NB4 (cell line): ENCODE data around the gene DMWD.
A peak's percentile ranks its signal among the peaks of the same experiment; 100 is the strongest.

Experiments used
- MYC ChIP-seq: IDR thresholded peaks from 2 replicates; pipeline ENCODE4 v1.6.1; 2011; ENCODE audit warnings: low read depth, low read length
- POLR2A ChIP-seq: IDR thresholded peaks from 2 replicates; pipeline ENCODE4 v1.6.1; 2011; ENCODE audit warnings: mild to moderate bottlenecking; ENCODE audit not compliant: insufficient read length; ENCODE audit errors: extremely low read depth
- TF ChIP-seq, protein P1 (sequence below): IDR thresholded peaks from one replicate; pipeline ENCODE4 v1.5.1; 2012; ENCODE audit warnings: low read depth, low read length
- TF ChIP-seq, protein P2 (sequence below): IDR thresholded peaks from 2 replicates; pipeline ENCODE4 v1.6.1; 2011; ENCODE audit warnings: low read depth, low read length

DNA sequence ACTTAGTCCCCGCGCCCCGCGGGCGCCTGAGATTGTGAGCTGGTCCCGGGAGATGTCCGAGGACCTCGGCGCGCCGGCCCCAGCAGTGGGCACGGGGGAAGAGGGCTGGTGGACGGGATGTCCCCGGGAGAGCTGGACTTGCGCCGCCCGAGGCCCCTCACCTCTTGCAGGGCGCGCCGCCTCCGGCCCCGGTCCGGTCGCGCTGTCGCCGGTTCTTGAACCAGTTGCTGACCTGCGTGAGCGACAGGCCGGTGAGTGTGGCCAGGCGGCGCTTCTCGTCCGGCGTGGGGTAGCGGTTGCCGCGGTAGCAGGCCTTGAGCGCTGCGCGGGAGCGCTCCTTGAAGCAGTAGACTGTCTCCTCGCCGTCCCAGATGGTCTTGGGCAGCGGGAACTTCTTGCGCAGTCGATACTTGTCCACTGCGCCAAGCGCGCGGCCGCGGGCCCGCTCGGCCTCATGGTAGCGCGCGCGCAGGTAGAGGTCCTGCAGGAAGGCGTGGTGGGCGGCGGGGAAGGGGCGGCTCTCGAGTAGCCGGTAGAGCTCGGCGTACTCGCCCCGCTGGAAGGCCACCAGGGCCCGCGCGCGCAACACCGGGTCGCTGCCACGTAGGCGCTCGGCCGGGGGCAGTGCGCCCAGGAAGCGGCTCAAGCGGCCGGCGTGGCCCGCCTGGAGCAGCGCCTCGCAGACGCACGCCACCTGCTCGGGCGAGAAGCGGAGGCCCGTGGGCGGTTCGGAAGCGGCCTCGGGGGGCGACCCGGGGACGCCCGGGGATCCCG is 24.6 kb downstream of the DMWD start:
- TF ChIP-seq, protein P1, sequence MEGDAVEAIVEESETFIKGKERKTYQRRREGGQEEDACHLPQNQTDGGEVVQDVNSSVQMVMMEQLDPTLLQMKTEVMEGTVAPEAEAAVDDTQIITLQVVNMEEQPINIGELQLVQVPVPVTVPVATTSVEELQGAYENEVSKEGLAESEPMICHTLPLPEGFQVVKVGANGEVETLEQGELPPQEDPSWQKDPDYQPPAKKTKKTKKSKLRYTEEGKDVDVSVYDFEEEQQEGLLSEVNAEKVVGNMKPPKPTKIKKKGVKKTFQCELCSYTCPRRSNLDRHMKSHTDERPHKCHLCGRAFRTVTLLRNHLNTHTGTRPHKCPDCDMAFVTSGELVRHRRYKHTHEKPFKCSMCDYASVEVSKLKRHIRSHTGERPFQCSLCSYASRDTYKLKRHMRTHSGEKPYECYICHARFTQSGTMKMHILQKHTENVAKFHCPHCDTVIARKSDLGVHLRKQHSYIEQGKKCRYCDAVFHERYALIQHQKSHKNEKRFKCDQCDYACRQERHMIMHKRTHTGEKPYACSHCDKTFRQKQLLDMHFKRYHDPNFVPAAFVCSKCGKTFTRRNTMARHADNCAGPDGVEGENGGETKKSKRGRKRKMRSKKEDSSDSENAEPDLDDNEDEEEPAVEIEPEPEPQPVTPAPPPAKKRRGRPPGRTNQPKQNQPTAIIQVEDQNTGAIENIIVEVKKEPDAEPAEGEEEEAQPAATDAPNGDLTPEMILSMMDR, result no peak
- TF ChIP-seq POLR2A (peak; percentile 46), MYC (no peak; the same call in none of the 2 replicates)
- TF ChIP-seq, protein P2, sequence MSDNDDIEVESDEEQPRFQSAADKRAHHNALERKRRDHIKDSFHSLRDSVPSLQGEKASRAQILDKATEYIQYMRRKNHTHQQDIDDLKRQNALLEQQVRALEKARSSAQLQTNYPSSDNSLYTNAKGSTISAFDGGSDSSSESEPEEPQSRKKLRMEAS, result no peak
